HG02610 (cell line): ENCODE data around the gene EPB41L2.
"Not testable (repeated sequence)": the region's sequence is repeated elsewhere in the genome, so short reads cannot be mapped to it uniquely, and the experiment has no call there.

Source experiments
- ATAC-seq: cut with Tn5 transposase; IDR thresholded peaks from one replicate; pipeline ENCODE4 v1.9.1; 2021; ENCODE audit warnings: mild to moderate bottlenecking, moderate library complexity; ENCODE audit not compliant: unreplicated experiment

The EPB41L2 gene

GRCh38 chr6:131005439-131006016, 57.5 kb downstream of the EPB41L2 start:
- ATAC-seq, result no peak

GRCh38 chr6:131004936-131005335, 58.1 kb downstream of the EPB41L2 start:
- ATAC-seq, result no peak

GRCh38 chr6:131004387-131004755, 58.7 kb downstream of the EPB41L2 start:
- ATAC-seq, result no peak

GRCh38 chr6:131003488-131004386, 59.3 kb downstream of the EPB41L2 start:
- no peak for ATAC-seq

GRCh38 chr6:131002661-131002980, 60.4 kb downstream of the EPB41L2 start:
- ATAC-seq, result no peak

- no peak for ATAC-seq
These were observed 60.9 kb downstream of the EPB41L2 start for GRCh38 chr6:131001945-131002660.

- ATAC-seq, result no peak
These were observed 61.8 kb downstream of the EPB41L2 start for GRCh38 chr6:131001111-131001736.

- ATAC-seq, result no peak
These were observed 62.5 kb downstream of the EPB41L2 start for GRCh38 chr6:131000544-131000943.

- no peak for ATAC-seq
These were observed 65.8 kb downstream of the EPB41L2 start for GRCh38 chr6:130997061-130997753.

GRCh38 chr6:130996635-130997034, 66.4 kb downstream of the EPB41L2 start:
- no peak for ATAC-seq

GRCh38 chr6:130995783-130996447, 67.1 kb downstream of the EPB41L2 start:
- ATAC-seq, result no peak

- ATAC-seq, result no peak
These were observed 68.5 kb downstream of the EPB41L2 start for GRCh38 chr6:130994319-130995097.

GRCh38 chr6:130993292-130993765, 69.7 kb downstream of the EPB41L2 start:
- ATAC-seq, result no peak

- no peak for ATAC-seq
These were observed 71.5 kb downstream of the EPB41L2 start for GRCh38 chr6:130991422-130992137.

- ATAC-seq, result not testable (repeated sequence)
These were observed 75.5 kb downstream of the EPB41L2 start for GRCh38 chr6:130987539-130987938.

GRCh38 chr6:130985115-130985514, 77.9 kb downstream of the EPB41L2 start:
- no peak for ATAC-seq

- ATAC-seq, result no peak
These were observed 80.0 kb downstream of the EPB41L2 start for GRCh38 chr6:130982941-130983456.

GRCh38 chr6:130982135-130982534, 80.9 kb downstream of the EPB41L2 start:
- ATAC-seq, result no peak

- no peak for ATAC-seq
These were observed 81.6 kb downstream of the EPB41L2 start for GRCh38 chr6:130981409-130981808.
